T-helper 9 cell (primary cell): ENCODE data around the gene COX4I2.
"Not testable (repeated sequence)": the region's sequence is repeated elsewhere in the genome, so short reads cannot be mapped to it uniquely, and the experiment has no call there.

Source experiments
- DNase-seq: peaks from one replicate; pipeline ENCODE4 v3.0.0-alpha.2; 2020
- total RNA-seq, 2 donors: gene quantifications; one replicate each; lab custom pipeline; 2026; lab: John Stamatoyannopoulos, UW

COX4I2 gene
- 0 reads per million in 2 donors for total RNA-seq

GRCh38 chr20:31637660-31638059 is at the start of gene COX4I2:
TSS of gene COX4I2 (plus strand) at chr20:31637912. CDS start at chr20:31639018, 1,106 bp downstream.
- no peak for DNase-seq

- no peak for DNase-seq
Measured at GRCh38 chr20:31590717-31591225, 46.9 kb upstream of the COX4I2 start.

GRCh38 chr20:31593221-31594001 is 44.3 kb upstream of the COX4I2 start:
- DNase-seq, result no peak

- no peak for DNase-seq
Measured at GRCh38 chr20:31594002-31594557, 43.6 kb upstream of the COX4I2 start.

- no peak for DNase-seq
Measured at GRCh38 chr20:31594558-31595379, 42.9 kb upstream of the COX4I2 start.

GRCh38 chr20:31595380-31595653 is 42.4 kb upstream of the COX4I2 start:
- no peak for DNase-seq

GRCh38 chr20:31595654-31596411 is 41.9 kb upstream of the COX4I2 start:
- no peak for DNase-seq

- DNase-seq, result not testable (repeated sequence)
Measured at GRCh38 chr20:31596412-31596715, 41.3 kb upstream of the COX4I2 start.

GRCh38 chr20:31596831-31597480 is 40.8 kb upstream of the COX4I2 start:
- no peak for DNase-seq

GRCh38 chr20:31597481-31597855 is 40.2 kb upstream of the COX4I2 start:
- DNase-seq, result no peak

- DNase-seq, result no peak
Measured at GRCh38 chr20:31602431-31602778, 35.3 kb upstream of the COX4I2 start.

- no peak for DNase-seq
Measured at GRCh38 chr20:31602779-31603441, 34.8 kb upstream of the COX4I2 start.

GRCh38 chr20:31603822-31604566 is 33.7 kb upstream of the COX4I2 start:
- DNase-seq, result peak; percentile 78

GRCh38 chr20:31604567-31605030 is 33.1 kb upstream of the COX4I2 start:
- no peak for DNase-seq

- peak; percentile 84 for DNase-seq
Measured at GRCh38 chr20:31605031-31605901, 32.4 kb upstream of the COX4I2 start, which contains the start of gene ID1. TSS of gene ID1 (plus strand) at chr20:31605289. CDS start at chr20:31605388, 99 bp downstream.

GRCh38 chr20:31605902-31606803 is 31.6 kb upstream of the COX4I2 start:
- DNase-seq, result no peak

- DNase-seq, result no peak
Measured at GRCh38 chr20:31606804-31607639, 30.7 kb upstream of the COX4I2 start.
